Right ventricle myocardium inferior (tissue), 1 donor: Measurements from ENCODE around the gene PYY. TPM values are rescaled to one million over a fixed set of nuclear protein-coding genes. Genes with fewer than 3 reads are reported as not detected.
"Not testable (repeated sequence)": the region's sequence is repeated elsewhere in the genome, so short reads cannot be mapped to it uniquely, and the experiment has no call there.

Experiments
- ATAC-seq: fragments of 200-7000 bp; cut with Tn5 transposase; one replicate; pipeline ENCODE4 v1.9.1; 2020; ENCODE audit warnings: mild to moderate bottlenecking, moderate library complexity
- DNase-seq: peaks from one replicate; pipeline ENCODE4 v3.0.0; 2021; ENCODE audit errors: missing footprints
- intact Hi-C: fragments of 100-400 bp; cut with DNase I; formaldehyde crosslinking; loops from one replicate; pipeline ENCODE4 v1.11.0; 2022
- total RNA-seq: library from RNA; stranded (reverse); fragmentation: NEBNext Ultra II Directional; extraction: Animal tissue kit (Norgen Biotek cat#: 25700); gene quantifications from one replicate; pipeline ENCODE4 v1.2.1, GENCODE V29; 2021
- donor health status: DM: no; HTN: yes; CAD: no; lungs with severe emphysema.

PYY gene
- total RNA-seq, 1 donor from 2014 or later: not detected

DNA sequence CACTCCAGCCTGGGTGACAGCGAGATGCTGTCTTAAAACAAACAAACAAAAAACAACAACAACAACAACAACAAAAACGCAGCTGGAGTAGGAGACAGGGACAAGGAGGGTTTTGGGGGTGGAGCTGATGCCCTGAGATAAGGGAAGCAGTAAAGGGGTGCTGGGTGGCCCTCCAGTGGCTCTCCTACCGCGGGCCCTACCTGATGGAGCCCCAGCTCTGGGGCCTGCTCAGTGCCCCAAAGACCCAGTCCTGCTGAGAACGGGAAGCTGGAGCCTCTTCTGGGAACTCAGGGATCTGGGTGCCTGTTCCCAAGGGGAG, 29.4 kb upstream of the PYY start:
- DNase-seq (no peak), ATAC-seq (no peak)
- intact Hi-C loops: no loop called here

DNA sequence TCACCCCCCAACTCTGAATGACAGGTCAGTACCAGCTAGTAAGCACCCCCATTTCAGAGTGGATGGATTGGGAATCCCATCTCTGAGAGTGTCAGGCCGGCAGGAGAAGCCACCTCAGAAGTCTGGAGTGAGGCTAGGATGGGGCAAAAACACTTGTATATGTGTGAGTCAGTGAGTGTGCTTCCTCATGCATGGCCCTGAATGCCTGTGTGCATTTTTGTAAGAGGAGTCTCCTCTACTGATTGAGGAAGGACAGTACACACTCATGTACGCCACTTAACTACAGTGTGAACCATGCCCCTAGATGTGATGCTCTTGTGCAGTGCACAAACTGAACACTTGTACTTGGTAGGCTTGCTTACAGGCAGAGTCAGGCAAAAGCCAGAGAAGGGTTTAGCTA, 28.4 kb upstream of the PYY start:
- DNase-seq (no peak), ATAC-seq (no peak)
- intact Hi-C loops: no loop called here

DNA sequence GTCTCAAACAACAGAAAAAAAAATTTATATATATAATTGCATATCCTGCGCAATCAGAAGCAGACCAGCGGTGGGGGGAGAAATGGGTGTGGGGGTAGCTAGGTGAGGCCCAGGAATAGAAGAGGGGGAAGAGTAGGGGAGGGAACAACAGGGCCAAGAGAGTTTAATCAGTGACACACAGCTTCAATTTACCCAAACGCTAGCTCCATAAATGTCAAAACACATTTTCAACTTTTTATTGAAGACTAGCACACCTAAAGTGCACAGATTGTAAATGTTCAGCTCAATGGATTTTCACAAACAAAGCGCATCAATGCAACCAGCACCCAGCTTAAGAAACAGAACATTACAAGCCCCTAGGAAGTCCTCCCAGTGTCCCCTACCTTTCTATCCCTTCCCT, 25.9 kb upstream of the PYY start:
- no peak for DNase-seq
- intact Hi-C loops: no loop called here
- ATAC-seq: no peak

DNA sequence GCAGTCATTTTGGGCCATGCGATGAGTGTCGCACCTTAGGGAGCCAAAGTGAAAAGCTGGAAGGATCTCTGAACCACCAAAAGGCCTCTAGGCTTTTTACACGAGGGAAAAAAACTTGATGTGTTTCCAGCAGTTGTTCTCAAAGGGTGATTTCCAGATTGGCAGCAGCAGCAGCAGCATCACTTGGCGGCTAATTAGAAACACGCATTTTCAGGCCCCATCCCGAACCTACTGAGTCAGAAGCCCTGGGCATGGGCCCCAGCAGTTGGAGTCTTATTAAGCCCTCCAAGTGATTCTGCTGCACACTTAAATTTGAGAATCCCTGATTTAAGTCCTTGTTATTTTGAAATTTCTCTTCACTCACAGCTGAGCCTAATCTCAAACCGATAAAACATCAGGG, 25.3 kb upstream of the PYY start:
- DNase-seq (no peak), ATAC-seq (no peak)

DNA sequence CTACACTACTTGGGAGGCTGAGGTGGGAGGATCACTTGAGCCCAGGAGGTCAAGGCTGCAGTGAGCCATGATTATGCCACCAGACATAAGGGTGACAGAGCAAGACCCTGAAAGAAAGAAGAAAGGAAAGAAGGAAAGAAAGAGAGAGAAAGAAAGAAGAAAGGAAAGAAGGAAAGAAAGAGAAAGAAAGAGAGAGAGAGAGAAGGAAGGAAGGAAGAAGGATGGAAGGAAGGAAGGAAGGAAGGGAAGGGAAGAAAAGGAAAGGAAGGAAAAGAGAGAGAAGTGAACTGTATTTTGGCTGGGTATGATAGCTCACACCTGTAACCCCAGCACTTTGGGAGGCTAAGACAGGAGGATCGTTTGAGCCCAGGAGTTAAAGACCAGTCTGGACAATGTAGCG, 24.3 kb upstream of the PYY start:
- DNase-seq (no peak), ATAC-seq (no peak)
- intact Hi-C loops: no loop called here

More for the DNA sequence above, 25.3 kb upstream of the PYY start:
- intact Hi-C loops: no loop called here

DNA sequence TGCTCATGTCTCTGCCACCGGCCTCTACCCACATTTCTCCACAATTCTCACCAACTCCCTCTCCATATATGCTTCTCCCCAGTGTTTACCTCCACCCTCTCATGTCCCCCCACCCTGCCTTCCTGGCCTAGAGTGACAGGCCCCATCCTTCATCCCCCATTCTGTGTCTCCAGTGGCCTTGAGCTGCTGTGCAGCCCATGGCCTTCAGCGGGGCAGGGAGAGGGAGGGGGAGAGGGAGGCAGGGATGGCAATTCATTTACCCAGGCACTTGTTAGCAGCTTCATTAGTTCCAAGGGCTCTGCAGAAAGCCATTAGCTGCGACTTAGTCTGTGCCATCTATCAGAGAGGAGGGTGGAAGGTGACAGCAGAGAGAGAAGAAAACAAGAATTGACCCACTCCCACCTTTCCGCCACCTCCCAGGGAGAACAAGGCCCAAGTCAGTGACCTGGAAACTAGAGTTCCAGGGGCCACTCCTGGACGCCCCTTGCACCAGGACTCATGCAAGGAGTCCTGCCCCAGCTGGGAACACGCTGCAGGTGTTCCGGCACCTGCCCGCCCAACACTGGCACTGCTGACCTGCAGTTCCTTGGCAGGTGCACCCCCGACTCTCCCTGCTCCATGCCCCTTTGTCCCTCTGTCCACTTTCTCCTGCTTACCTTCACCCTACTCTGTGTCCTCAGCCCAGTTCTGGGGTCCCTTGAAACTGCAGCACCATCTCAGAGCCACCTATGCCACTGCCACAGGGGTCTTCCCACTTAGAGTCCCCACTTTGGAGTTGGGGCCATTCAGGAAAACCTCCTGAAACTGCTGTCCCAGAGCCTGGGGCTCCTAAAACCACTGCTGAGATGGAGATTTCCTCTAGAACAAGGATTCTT, 23.5 kb upstream of the PYY start:
- DNase-seq (no peak), ATAC-seq (no peak)
- intact Hi-C loops: no loop called here

DNA sequence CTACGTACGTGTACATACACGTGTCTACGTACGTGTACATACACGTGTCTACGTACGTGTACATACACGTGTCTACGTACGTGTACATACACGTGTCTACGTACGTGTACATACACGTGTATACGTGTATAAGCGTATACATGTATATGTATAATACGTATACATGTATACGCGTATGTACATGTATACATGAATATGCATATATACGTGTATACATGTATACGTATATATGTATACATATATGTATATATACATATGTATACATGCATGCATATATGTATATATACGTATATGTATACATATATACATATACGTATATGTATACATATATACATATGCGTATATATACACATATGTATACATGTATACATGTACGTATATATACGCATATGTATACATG, 22.2 kb upstream of the PYY start:
- intact Hi-C loops: no loop called here
- DNase-seq (no peak), ATAC-seq (no peak)

DNA sequence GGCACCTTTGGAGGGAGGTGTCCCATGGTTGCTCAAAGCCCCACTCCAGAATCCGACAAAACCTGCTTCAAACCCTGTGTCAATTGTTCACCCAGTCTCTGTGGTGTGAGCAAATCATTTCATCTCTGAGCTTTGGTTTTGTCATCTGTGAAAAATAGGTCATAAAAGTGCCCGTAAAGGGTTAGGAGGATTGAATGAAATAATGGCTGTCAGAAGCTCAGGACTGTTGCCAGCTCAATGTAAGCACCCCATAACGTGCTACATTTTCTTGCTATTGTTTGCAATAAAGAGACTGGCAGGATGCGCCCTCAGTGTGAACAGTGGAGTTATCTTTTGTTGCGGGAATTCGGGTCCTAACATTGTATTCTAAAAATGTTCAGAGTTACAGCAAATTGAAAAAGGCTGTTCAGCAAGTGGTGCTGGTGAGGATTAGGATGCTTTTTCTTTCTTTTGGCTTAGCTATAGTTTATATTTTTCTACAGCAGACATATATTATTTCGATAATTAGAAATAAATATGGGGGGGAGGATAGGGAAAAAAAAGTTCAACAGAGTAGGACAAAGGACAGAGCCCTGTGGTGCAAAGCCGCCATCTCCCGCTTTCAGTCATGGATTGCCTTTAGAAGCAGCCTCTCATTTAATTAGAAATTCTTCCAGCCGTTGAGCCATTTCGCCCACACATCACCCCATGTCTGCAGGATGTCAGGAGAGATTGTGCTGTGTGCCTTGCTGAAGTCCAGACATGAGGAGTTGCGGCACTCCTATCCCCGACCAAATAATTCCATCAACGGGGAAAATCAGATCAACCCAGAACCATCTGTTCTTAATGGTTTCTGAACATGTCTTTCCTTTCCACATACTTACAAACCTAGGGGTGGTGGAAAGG, 20.9 kb upstream of the PYY start:
- ATAC-seq (no peak), DNase-seq (no peak)
- intact Hi-C loops: no loop called here

DNA sequence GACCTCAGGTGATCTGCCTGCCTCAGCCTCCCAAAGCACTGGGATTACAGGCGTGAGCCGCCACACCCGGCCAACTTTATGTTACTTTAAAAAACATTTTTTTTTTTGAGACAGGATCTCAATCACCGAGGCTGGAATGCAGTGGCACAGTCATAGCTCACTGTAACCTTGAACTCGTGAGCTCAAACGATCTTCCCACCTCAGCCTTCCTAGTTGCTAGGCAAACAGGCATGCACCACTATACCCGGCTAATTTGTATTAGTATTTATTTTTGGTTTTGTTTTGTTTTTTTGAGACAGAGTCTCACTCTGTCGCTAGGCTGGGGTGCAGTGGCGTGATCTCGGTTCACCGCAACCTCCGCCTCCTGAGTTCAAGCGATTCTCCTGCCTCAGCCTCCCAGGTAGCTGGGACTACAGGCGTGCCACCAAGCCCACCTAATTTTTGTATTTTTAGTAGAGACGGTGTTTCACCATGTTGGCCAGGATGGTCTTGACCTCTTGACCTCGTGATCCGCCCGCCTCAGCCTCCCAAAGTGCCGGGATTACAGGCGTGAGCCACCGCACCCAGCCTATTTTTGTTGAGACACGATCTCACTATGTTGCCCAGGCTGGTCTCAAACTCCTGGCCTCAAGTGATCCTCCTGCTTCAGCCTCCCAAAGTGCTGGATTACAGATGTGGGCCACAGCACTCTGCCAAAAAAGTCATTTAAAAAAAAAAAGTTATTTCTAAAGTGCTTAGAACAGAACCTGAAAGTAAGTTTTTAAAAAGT, 18.9 kb upstream of the PYY start:
- DNase-seq, intact Hi-C loops, ATAC-seq: not testable (repeated sequence)

DNA sequence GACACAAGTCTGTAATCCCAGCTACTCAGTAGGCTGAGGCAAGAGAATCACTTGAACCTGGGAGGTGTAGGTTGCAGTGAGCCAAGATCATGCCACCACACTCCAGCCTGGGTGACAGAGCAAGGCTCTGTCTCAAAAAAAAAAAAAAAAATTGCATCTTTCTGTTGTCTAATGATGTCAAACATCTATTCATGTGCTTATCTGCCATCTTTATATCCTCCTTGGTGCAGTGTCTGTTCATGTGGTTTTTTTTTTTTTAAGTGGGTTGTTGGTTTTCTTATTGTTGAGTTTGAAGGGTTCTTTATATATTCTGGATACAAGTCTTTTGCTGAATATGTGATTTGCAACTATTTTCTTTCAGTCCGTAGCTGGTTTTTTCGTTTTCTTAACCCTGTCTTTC, 17.7 kb upstream of the PYY start:
- ATAC-seq, intact Hi-C loops, DNase-seq: not testable (repeated sequence)

DNA sequence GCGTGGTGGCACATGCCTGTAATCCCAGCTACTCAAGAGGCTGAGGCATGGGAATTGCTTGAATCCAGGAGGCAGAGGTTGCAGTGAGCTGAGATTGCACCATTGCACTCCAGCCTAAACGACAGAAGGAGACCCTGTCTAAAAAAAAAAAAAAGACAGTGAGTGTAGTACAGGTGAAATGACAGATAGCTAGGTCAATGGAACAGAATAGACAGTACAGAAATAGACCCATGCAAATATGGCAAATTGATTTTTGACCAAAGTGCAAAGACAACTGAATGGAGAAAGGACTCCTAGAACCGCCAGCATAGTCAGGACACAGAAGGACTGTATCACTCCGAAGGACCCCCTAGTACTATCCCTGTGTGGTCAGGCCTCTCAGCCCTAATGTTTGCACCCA, 16.6 kb upstream of the PYY start:
- DNase-seq: no peak
- intact Hi-C loops: no loop called here
- no peak for ATAC-seq

DNA sequence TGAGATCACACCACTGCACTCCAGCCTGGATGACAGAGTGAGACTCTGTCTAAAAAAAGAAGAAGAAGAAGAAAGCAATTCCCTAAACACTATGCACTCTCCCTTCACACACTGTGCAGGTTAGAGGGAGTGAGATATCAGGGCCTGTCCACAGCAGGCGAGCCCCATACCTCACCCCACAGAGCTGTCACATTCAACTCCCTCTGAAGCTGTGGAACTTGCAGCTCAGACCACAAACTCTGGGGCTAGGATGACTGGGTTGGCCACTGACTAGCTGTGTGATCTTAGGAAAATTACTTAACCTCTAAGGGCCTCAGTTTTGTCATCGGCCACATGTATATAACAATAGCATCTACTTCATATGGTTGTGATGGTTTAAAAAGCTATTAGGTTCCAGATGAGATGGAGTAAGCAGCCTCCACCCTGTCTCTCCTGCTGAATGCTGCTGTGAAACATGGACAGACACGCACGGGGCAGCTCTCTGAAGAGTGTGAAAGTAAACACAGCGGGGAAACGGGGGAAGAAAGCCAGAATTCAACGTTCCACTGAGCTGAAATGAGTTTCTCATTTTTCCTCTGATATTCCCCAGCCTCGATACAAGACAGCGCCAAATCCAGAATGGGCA, 13.6 kb upstream of the PYY start:
- DNase-seq (no peak), ATAC-seq (no peak)
- intact Hi-C loops: no loop called here

DNA sequence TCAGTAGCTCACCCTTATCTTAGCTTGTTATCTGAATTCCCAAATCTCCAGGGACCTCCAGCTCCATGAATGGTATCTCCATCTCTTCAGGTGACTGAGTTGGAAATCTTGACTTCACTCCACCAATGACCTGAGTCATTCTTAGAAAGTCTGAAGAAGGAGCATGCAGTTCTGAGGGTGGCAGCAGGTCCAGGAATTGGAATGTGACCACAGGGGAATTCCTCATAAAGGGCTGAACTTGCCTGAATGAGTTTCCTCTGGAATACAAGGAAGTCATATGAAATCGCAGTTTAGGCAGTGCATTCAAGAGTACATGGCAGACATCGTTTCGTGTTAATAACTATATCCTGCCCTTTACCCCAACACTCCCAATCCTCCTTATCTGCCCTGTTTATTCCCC, 12.5 kb upstream of the PYY start:
- DNase-seq (no peak), ATAC-seq (no peak)
- intact Hi-C loops: no loop called here

DNA sequence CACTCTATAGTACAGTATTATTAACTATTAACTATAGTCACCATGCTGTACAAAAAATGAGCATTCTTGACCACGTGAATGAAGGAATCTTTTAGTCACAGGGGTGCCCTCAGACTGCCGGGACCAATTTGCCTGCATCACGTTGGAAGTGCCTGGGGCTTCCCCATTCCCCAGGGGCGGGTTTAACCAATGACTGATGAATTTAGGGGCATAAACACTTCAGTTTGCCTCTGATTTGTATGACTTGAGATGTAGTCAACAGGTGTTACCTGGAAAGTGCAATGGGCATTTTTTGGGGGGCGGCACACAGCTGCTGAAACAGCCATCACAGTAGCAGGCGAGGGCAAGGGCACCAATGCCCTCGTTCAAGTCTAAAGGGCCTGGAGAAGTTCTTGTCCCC, 8.7 kb upstream of the PYY start:
- no peak for ATAC-seq
- intact Hi-C loops: no loop called here
- no peak for DNase-seq

DNA sequence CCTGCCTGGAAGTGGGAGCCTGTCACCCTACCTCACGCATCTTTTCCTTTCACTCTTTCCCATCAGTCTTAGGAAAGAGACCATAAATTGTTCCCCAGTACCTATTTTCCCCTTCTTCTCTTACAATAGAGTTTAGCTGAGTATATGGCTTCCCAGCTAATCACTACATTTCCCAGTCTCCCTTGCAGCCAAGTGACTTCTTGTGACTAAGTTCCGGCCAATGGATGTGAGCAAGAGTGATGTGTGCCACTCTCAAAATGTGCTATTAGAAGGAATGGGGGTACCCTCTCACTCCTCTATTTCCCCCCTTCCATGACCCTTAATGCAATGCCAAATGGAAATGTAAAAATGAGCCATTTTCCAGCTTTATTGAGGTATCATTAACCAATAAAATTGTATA, 8.2 kb upstream of the PYY start:
- intact Hi-C loops: no loop called here
- DNase-seq (no peak), ATAC-seq (no peak)

DNA sequence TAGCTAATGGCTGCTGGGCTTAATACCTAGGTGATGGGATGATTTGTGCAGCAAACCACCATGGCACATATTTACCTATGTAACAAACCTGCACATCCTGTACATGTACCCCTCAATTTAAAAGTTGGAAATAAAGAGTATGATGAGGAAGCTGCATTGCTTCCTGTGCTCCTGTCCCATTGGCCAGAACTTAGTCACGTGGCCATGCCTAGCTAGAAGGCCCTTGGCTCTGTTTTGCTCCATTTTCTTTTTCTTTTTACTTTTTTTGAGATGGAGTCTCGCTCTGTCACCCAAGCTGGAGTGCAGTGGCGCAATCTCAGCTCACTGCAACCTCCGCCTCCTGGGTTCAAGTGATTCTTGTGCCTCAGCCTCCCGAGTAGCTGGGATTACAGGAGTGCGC, 7.6 kb upstream of the PYY start:
- ATAC-seq, DNase-seq, intact Hi-C loops: not testable (repeated sequence)

DNA sequence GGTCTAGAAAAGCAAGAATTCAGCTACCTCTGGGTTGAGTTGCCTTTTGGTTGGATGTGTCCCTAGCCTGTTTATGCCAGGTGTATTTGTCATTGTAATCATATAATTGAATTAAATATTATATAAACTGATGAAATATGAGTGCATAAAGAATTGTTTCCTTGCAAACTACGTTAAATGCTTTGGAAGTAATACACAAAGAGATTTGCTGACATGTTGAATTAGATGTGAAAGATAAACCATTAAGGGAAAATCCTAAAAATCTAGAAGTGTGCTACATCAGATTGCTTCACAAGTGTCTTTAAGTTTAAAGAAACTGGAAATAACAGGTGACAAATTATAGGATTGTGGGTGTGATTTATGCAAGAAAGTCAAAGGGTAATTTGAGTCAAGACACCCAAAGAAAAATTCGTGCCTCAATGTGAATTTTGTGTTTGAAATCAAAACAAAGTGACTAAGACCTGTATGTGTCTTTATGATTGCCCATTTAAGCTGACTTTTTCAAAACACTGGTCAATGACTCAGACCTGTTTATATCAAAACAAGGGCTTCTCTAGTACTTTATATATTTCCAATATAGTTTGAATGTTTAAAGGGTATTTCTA, 5.1 kb upstream of the PYY start:
- no peak for ATAC-seq
- intact Hi-C loops: no loop called here

DNA sequence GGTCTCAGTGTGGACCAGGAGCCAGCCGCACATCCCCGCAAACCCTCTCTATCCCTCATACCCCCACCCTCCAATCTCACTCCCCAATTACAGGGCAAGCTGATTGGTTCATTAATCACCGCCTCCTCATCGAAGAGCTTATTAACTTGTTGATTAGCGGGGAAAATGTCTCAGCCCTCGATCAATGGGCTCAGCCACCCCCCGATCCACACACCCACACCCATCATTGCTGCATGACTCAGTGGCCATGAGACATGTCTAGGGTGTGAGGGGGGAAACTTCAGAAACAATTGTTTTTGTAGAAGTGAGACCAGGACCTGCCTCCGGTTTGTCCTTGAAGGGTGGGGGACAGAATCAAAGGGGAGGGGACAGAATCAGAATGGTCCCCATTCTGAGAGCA, 2.5 kb upstream of the PYY start:
- no peak for ATAC-seq
- intact Hi-C loops: no loop called here
- DNase-seq: no peak

More for the DNA sequence above, 5.1 kb upstream of the PYY start:
- DNase-seq: no peak
